ENCODE results near the gene MMP25. TPM values are rescaled to one million over a fixed set of nuclear protein-coding genes. Genes with fewer than 3 reads are reported as not detected.
A peak's percentile ranks its signal among the peaks of the same experiment; 100 is the strongest.

MMP25 gene
- total RNA-seq (0.60 TPM in 1 of 2 replicates, not detected in the other), polyA plus RNA-seq (6.3 and 8.7 TPM in 2 replicates)

GRCh38 chr16:3045758-3046640 is at the start of gene MMP25:
Gene MMP25 (plus strand): TSS chr16:3046561. CDS start chr16:3046918, 357 bp downstream.
- H3K27me3 ChIP-seq: peaks cover 85% of the 10 kb centered on the region
- H3K36me3 ChIP-seq (replicated peaks; ENCODE audit: insufficient read depth, low read depth): no peaks in the 10 kb centered on the region
- H3K9me2 ChIP-seq (replicated peaks; ENCODE audit: insufficient read depth): no peaks in the 10 kb centered on the region
- peaks cover 20% of the 10 kb centered on the region for H3K4me1 ChIP-seq (ENCODE audit: insufficient read depth)
- peak within 1 kb of the TSS; percentile 96 for H3K4me2 ChIP-seq
- under 1% methylated on average over 38 of the region's 86 CpGs for WGBS (ENCODE audit: low lambda C conversion rate, missing lambda C conversion rate)
- no peaks in the 10 kb centered on the region for H3K9me3 ChIP-seq (ENCODE audit: low read depth)
- H2AFZ ChIP-seq: peak within 1 kb of the TSS; percentile 40
- H3K79me2 ChIP-seq: no peaks in the 10 kb centered on the region
- peak within 1 kb of the TSS; percentile 33 for H3K4me3 ChIP-seq
- no peak within 1 kb of the TSS for H3K27ac ChIP-seq
- TF ChIP-seq EZH2 (IDR thresholded peaks at IDR 0.05; ENCODE audit: borderline replicate concordance) (peak; percentile 15), EZH2phosphoT487 (IDR thresholded peaks at IDR 0.05; ENCODE audit: low read depth, severe bottlenecking, unreplicated experiment) (peak; percentile 82), CTCF (IDR thresholded peaks at IDR 0.05; ENCODE audit: poor library complexity) (no peak)
- H4K20me1 ChIP-seq (ENCODE audit: insufficient read depth, poor library complexity, severe bottlenecking): no peaks in the 10 kb centered on the region
- DNase-seq (ENCODE audit: low spot score): no peak

- no peak overlapping the region for H3K4me3 ChIP-seq
- H3K36me3 ChIP-seq (replicated peaks; ENCODE audit: insufficient read depth, low read depth): no peaks in the 10 kb centered on the region
- no peak overlapping the region for H2AFZ ChIP-seq
- H3K9me2 ChIP-seq (replicated peaks; ENCODE audit: insufficient read depth): no peaks in the 10 kb centered on the region
- no peaks in the 10 kb centered on the region for H3K79me2 ChIP-seq
- no peaks in the 10 kb centered on the region for H3K9me3 ChIP-seq (ENCODE audit: low read depth)
- H3K27ac ChIP-seq: no peak overlapping the region
- H3K4me1 ChIP-seq (ENCODE audit: insufficient read depth): no peaks in the 10 kb centered on the region
- TF ChIP-seq EZH2 (IDR thresholded peaks at IDR 0.05; ENCODE audit: borderline replicate concordance) (no peak), CTCF (IDR thresholded peaks at IDR 0.05; ENCODE audit: poor library complexity) (no peak), EZH2phosphoT487 (IDR thresholded peaks at IDR 0.05; ENCODE audit: low read depth, severe bottlenecking, unreplicated experiment) (no peak)
- no peaks in the 10 kb centered on the region for H3K27me3 ChIP-seq
- WGBS (ENCODE audit: low lambda C conversion rate, missing lambda C conversion rate): 97% methylated on average over 6 of the region's 6 CpGs
- H3K4me2 ChIP-seq: no peak overlapping the region
- DNase-seq (ENCODE audit: low spot score): no peak
- no peaks in the 10 kb centered on the region for H4K20me1 ChIP-seq (ENCODE audit: insufficient read depth, poor library complexity, severe bottlenecking)
These were observed 46.4 kb upstream of the MMP25 start for GRCh38 chr16:2999929-3000328.

GRCh38 chr16:3000540-3000939 is 45.8 kb upstream of the MMP25 start:
- Histone ChIP-seq H3K27me3 (no peaks in the 10 kb centered on the region), H3K4me3 (no peak overlapping the region), H3K36me3 (replicated peaks; ENCODE audit: insufficient read depth, low read depth) (no peaks in the 10 kb centered on the region), H4K20me1 (ENCODE audit: insufficient read depth, poor library complexity, severe bottlenecking) (no peaks in the 10 kb centered on the region), H3K9me3 (ENCODE audit: low read depth) (no peaks in the 10 kb centered on the region), H3K27ac (no peak overlapping the region), H3K79me2 (no peaks in the 10 kb centered on the region), H2AFZ (no peak overlapping the region), H3K4me2 (no peak overlapping the region), H3K4me1 (ENCODE audit: insufficient read depth) (no peaks in the 10 kb centered on the region), H3K9me2 (replicated peaks; ENCODE audit: insufficient read depth) (no peaks in the 10 kb centered on the region)
- WGBS (ENCODE audit: low lambda C conversion rate, missing lambda C conversion rate): 94% methylated on average over 4 of the region's 4 CpGs
- no peak for TF ChIP-seq EZH2phosphoT487 (IDR thresholded peaks at IDR 0.05; ENCODE audit: low read depth, severe bottlenecking, unreplicated experiment)
- no peak for TF ChIP-seq EZH2 (IDR thresholded peaks at IDR 0.05; ENCODE audit: borderline replicate concordance)
- no peak for TF ChIP-seq CTCF (IDR thresholded peaks at IDR 0.05; ENCODE audit: poor library complexity)
- DNase-seq (ENCODE audit: low spot score): no peak

Data from hepatocyte (in vitro differentiated cells).